DOHH2 (cell line): ENCODE measurements around the gene NFE2L1.

ENCODE experiments used
- EZH2phosphoT487 ChIP-seq: fragments of 200-600 bp; sonication (generic); IDR thresholded peaks from 2 replicates; pipeline ENCODE4 v1.6.1; 2017; ENCODE audit warnings: borderline replicate concordance, mild to moderate bottlenecking, antibody characterized with exemption, low read length, moderate library complexity, mixed read lengths
- TF ChIP-seq, protein P1 (sequence below): fragments of 200-600 bp; sonication (generic); IDR thresholded peaks from one replicate; pipeline ENCODE4 v1.5.1; 2014; ENCODE audit warnings: antibody characterized with exemption, mild to moderate bottlenecking, low read depth, low read length; ENCODE audit not compliant: poor library complexity, severe bottlenecking

DNA sequence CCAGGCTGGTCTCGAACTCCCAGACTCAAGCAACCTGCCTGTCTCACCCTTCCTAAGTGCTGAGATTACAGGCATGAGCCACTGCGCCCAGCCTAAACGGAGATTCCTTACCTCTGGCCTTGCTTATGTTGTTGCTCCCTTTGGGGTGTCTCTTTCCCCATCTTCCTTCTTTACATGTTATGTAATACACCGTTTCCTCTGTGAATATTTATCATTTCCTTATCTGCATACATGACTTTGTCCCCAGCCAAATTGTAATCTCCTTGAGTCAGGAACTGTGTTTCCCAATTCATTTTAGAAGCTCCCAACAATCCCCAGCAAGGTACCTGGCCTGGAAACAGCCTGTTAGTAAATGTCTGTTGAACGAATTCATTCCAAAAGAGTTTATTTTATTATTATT is 26.2 kb upstream of the NFE2L1 start:
- TF ChIP-seq, protein P1, sequence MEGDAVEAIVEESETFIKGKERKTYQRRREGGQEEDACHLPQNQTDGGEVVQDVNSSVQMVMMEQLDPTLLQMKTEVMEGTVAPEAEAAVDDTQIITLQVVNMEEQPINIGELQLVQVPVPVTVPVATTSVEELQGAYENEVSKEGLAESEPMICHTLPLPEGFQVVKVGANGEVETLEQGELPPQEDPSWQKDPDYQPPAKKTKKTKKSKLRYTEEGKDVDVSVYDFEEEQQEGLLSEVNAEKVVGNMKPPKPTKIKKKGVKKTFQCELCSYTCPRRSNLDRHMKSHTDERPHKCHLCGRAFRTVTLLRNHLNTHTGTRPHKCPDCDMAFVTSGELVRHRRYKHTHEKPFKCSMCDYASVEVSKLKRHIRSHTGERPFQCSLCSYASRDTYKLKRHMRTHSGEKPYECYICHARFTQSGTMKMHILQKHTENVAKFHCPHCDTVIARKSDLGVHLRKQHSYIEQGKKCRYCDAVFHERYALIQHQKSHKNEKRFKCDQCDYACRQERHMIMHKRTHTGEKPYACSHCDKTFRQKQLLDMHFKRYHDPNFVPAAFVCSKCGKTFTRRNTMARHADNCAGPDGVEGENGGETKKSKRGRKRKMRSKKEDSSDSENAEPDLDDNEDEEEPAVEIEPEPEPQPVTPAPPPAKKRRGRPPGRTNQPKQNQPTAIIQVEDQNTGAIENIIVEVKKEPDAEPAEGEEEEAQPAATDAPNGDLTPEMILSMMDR, result no peak
- TF ChIP-seq EZH2phosphoT487, result no peak
